ENCODE measurements around the gene SAXO2.
"Not testable (repeated sequence)": the region's sequence is repeated elsewhere in the genome, so short reads cannot be mapped to it uniquely, and the experiment has no call there.

SAXO2 gene

GRCh38 chr15:82239685-82240391, 22.8 kb upstream of the SAXO2 start:
- no peaks in the 10 kb centered on the region for H3K27me3 ChIP-seq (ENCODE audit: insufficient read depth, low read depth, severe bottlenecking)
- no peaks in the 10 kb centered on the region for H3K9me3 ChIP-seq (ENCODE audit: severe bottlenecking)
- no peak overlapping the region for H3K4me3 ChIP-seq (ENCODE audit: low read depth, low read length)
- no peak for TF ChIP-seq CTCF (IDR thresholded peaks at IDR 0.05; ENCODE audit: low read depth, low read length)
- no peak overlapping the region for H3K27ac ChIP-seq
- H3K36me3 ChIP-seq, result peaks cover 8% of the 10 kb centered on the region
- no peak for DNase-seq

- DNase-seq; H3K27me3 ChIP-seq (ENCODE audit: insufficient read depth, low read depth, severe bottlenecking); H3K27ac ChIP-seq; H3K4me3 ChIP-seq (ENCODE audit: low read depth, low read length); H3K9me3 ChIP-seq (ENCODE audit: severe bottlenecking); H3K36me3 ChIP-seq: not testable (repeated sequence)
Observed at GRCh38 chr15:82241836-82242499, 20.6 kb upstream of the SAXO2 start.

- not testable (repeated sequence) for H3K27ac ChIP-seq; DNase-seq; H3K9me3 ChIP-seq (ENCODE audit: severe bottlenecking); H3K36me3 ChIP-seq; H3K4me3 ChIP-seq (ENCODE audit: low read depth, low read length); H3K27me3 ChIP-seq (ENCODE audit: insufficient read depth, low read depth, severe bottlenecking)
Observed at GRCh38 chr15:82243644-82244043, 19.0 kb upstream of the SAXO2 start.

GRCh38 chr15:82245956-82246355, 16.7 kb upstream of the SAXO2 start:
- not testable (repeated sequence) for H3K9me3 ChIP-seq (ENCODE audit: severe bottlenecking); H3K4me3 ChIP-seq (ENCODE audit: low read depth, low read length); DNase-seq; H3K36me3 ChIP-seq; H3K27me3 ChIP-seq (ENCODE audit: insufficient read depth, low read depth, severe bottlenecking); H3K27ac ChIP-seq

- not testable (repeated sequence) for DNase-seq; H3K36me3 ChIP-seq; H3K27me3 ChIP-seq (ENCODE audit: insufficient read depth, low read depth, severe bottlenecking); H3K27ac ChIP-seq; H3K4me3 ChIP-seq (ENCODE audit: low read depth, low read length); H3K9me3 ChIP-seq (ENCODE audit: severe bottlenecking)
Observed at GRCh38 chr15:82248261-82248660, 14.4 kb upstream of the SAXO2 start.

- Histone ChIP-seq H3K36me3 (peaks cover 23% of the 10 kb centered on the region), H3K4me3 (ENCODE audit: low read depth, low read length) (peak overlapping the region; percentile 60), H3K27ac (peak overlapping the region; percentile 56)
- not testable (repeated sequence) for H3K9me3 ChIP-seq (ENCODE audit: severe bottlenecking); H3K27me3 ChIP-seq (ENCODE audit: insufficient read depth, low read depth, severe bottlenecking)
- DNase-seq, result peak; percentile 23
Observed at GRCh38 chr15:82261566-82262421, 824 bp upstream of the SAXO2 start.

- Histone ChIP-seq H3K4me3 (ENCODE audit: low read depth, low read length) (peak overlapping the region; percentile 60), H3K27me3 (ENCODE audit: insufficient read depth, low read depth, severe bottlenecking) (no peaks in the 10 kb centered on the region), H3K9me3 (ENCODE audit: severe bottlenecking) (no peaks in the 10 kb centered on the region), H3K27ac (no peak overlapping the region), H3K36me3 (peaks cover 18% of the 10 kb centered on the region)
- DNase-seq, result no peak
- no peak for TF ChIP-seq CTCF (IDR thresholded peaks at IDR 0.05; ENCODE audit: low read depth, low read length)
Observed at GRCh38 chr15:82263350-82263749, 732 bp downstream of the SAXO2 start.

- H3K4me3 ChIP-seq (ENCODE audit: low read depth, low read length); H3K27me3 ChIP-seq (ENCODE audit: insufficient read depth, low read depth, severe bottlenecking); H3K27ac ChIP-seq; DNase-seq; H3K9me3 ChIP-seq (ENCODE audit: severe bottlenecking); H3K36me3 ChIP-seq: not testable (repeated sequence)
Observed at GRCh38 chr15:82267137-82267536, 4.5 kb downstream of the SAXO2 start.

- not testable (repeated sequence) for DNase-seq; H3K27me3 ChIP-seq (ENCODE audit: insufficient read depth, low read depth, severe bottlenecking); H3K27ac ChIP-seq; H3K9me3 ChIP-seq (ENCODE audit: severe bottlenecking); H3K4me3 ChIP-seq (ENCODE audit: low read depth, low read length); H3K36me3 ChIP-seq
Observed at GRCh38 chr15:82268454-82268853, 5.8 kb downstream of the SAXO2 start.

Data from WERI-Rb-1 (cell line).